DMS153 treated with DMSO at 0.1 percent for 48 hours (cell line): ENCODE results near the gene CACNG3.

ENCODE experiments used
- DNase-seq: peaks from one replicate; lab custom pipeline; 2025; ENCODE audit not compliant: unreplicated experiment; lab: John Stamatoyannopoulos, UW

The CACNG3 gene

GRCh38 chr16:24381470-24382118 lies 125.5 kb downstream of the CACNG3 start:
- DNase-seq = no peak

GRCh38 chr16:24382762-24383407 lies 126.8 kb downstream of the CACNG3 start:
- DNase-seq = no peak

GRCh38 chr16:24394341-24394740 lies 138.2 kb downstream of the CACNG3 start:
- DNase-seq = no peak

GRCh38 chr16:24396350-24397271 lies 140.5 kb downstream of the CACNG3 start:
- no peak for DNase-seq

- no peak for DNase-seq
Observed at GRCh38 chr16:24409045-24409444, 152.9 kb downstream of the CACNG3 start.
